Endodermal cell (in vitro differentiated cells): ENCODE data around the gene ATXN7L1. TPM values are rescaled to one million over a fixed set of nuclear protein-coding genes. Genes with fewer than 3 reads are reported as not detected.
A peak's percentile ranks its signal among the peaks of the same experiment; 100 is the strongest.

Experiments used
- DNase-seq: peaks from one replicate; pipeline ENCODE4 v3.0.0-alpha.2; 2017
- H3K27ac ChIP-seq: 2 replicates; pipeline ENCODE4 v1.5.1; 2013; ENCODE audit warnings: mild to moderate bottlenecking, low read depth, low read length, moderate library complexity
- H3K27me3 ChIP-seq: 2 replicates; pipeline ENCODE4 v1.6.1; 2013; ENCODE audit warnings: mild to moderate bottlenecking, low read length, moderate library complexity; ENCODE audit not compliant: insufficient read depth, control insufficient read depth, poor library complexity, severe bottlenecking
- H3K36me3 ChIP-seq: 2 replicates; pipeline ENCODE4 v1.7.0; 2013; ENCODE audit warnings: mild to moderate bottlenecking, low read length, moderate library complexity; ENCODE audit not compliant: control insufficient read depth, insufficient read depth
- H3K4me1 ChIP-seq: one replicate; pipeline ENCODE4 v1.7.0; 2013; ENCODE audit warnings: low read length; ENCODE audit not compliant: control insufficient read depth, insufficient read depth
- H3K4me3 ChIP-seq: 2 replicates; pipeline ENCODE4 v1.5.1; 2013; ENCODE audit warnings: mild to moderate bottlenecking, low read length, moderate library complexity
- H3K9ac ChIP-seq: 2 replicates; pipeline ENCODE4 v1.6.1; 2013; ENCODE audit warnings: mild to moderate bottlenecking, low read length, moderate library complexity; ENCODE audit not compliant: poor library complexity, severe bottlenecking; ENCODE audit errors: extremely low read depth
- H3K9me3 ChIP-seq: 2 replicates; pipeline ENCODE4 v1.6.1; 2013; ENCODE audit warnings: mild to moderate bottlenecking, low read length, moderate library complexity; ENCODE audit not compliant: control insufficient read depth
- H3K27ac Mint-ChIP-seq: 2 replicates; pipeline ENCODE4 v1.8.0; 2020; ENCODE audit warnings: mixed read lengths
- H3K27me3 Mint-ChIP-seq: 2 replicates; pipeline ENCODE4 v1.8.0; 2021; ENCODE audit warnings: mild to moderate bottlenecking, mixed read lengths; ENCODE audit not compliant: insufficient read depth
- H3K36me3 Mint-ChIP-seq: 2 replicates; pipeline ENCODE4 v1.8.0; 2020; ENCODE audit warnings: low read depth, mixed read lengths
- H3K4me1 Mint-ChIP-seq: 2 replicates; pipeline ENCODE4 v1.8.0; 2020; ENCODE audit warnings: mixed read lengths
- H3K4me3 Mint-ChIP-seq: 2 replicates; pipeline ENCODE4 v1.8.0; 2020; ENCODE audit warnings: mild to moderate bottlenecking, moderate library complexity, mixed read lengths
- H3K9me3 Mint-ChIP-seq: 2 replicates; pipeline ENCODE4 v1.8.0; 2020; ENCODE audit warnings: mild to moderate bottlenecking, mixed read lengths
- WGBS, 2 experiments: methylation state at CpG; one replicate each; pipeline versions ENCODE4 v1.1.5 to v1.1.7; 2013; ENCODE audit warnings: missing lambda C conversion rate in 2 of 2, mixed read lengths in 1 of 2; ENCODE audit not compliant: insufficient coverage in 1 of 2, insufficient read length in 1 of 2; 5-methylcytosine and 5-hydroxymethylcytosine counted together
- total RNA-seq, 2 donors: library from RNA; stranded (reverse); fragmentation: NEBNext Ultra II Directional in 1 of 2; extraction: Animal tissue kit (Norgen Biotek cat#: 25700) in 1 of 2; gene quantifications; 2 replicates in 1 of 2; 3 replicates in 1 of 2; pipeline ENCODE4 v1.2.1, GENCODE V29; 2021
- TF ChIP-seq, protein P1 (sequence below): fragments of 200-600 bp; sonication (generic); conservative IDR thresholded peaks from 2 replicates; pipeline ENCODE4 v1.5.0; 2021; ENCODE audit warnings: antibody characterized with exemption, mild to moderate bottlenecking

Gene ATXN7L1
- total RNA-seq, 2 donors from 2014 or later: 16.9 to 30.4 TPM

- Histone ChIP-seq H3K27me3 (no peaks in the 10 kb centered on the region), H3K4me1 (peaks cover 12% of the 10 kb centered on the region), H3K4me3 (no peak overlapping the region), H3K27ac (peak overlapping the region; percentile 1), H3K36me3 (no peaks in the 10 kb centered on the region), H3K9me3 (no peaks in the 10 kb centered on the region), H3K9ac (no peak overlapping the region)
- Mint-ChIP-seq H3K4me3 (no peak overlapping the region), H3K9me3 (no peaks in the 10 kb centered on the region), H3K27me3 (no peaks in the 10 kb centered on the region), H3K36me3 (no peaks in the 10 kb centered on the region), H3K4me1 (peaks cover 51% of the 10 kb centered on the region), H3K27ac (no peak overlapping the region)
- WGBS, 2 experiments: 79 to 89% methylated on average over 2 to 17 of the region's 17 CpGs
- DNase-seq: no peak
- TF ChIP-seq, protein P1, sequence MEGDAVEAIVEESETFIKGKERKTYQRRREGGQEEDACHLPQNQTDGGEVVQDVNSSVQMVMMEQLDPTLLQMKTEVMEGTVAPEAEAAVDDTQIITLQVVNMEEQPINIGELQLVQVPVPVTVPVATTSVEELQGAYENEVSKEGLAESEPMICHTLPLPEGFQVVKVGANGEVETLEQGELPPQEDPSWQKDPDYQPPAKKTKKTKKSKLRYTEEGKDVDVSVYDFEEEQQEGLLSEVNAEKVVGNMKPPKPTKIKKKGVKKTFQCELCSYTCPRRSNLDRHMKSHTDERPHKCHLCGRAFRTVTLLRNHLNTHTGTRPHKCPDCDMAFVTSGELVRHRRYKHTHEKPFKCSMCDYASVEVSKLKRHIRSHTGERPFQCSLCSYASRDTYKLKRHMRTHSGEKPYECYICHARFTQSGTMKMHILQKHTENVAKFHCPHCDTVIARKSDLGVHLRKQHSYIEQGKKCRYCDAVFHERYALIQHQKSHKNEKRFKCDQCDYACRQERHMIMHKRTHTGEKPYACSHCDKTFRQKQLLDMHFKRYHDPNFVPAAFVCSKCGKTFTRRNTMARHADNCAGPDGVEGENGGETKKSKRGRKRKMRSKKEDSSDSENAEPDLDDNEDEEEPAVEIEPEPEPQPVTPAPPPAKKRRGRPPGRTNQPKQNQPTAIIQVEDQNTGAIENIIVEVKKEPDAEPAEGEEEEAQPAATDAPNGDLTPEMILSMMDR: peak; percentile 27
Measured at GRCh38 chr7:105853931-105854419, 22.4 kb downstream of the ATXN7L1 start.

- Histone ChIP-seq H3K27me3 (no peaks in the 10 kb centered on the region), H3K4me3 (no peak overlapping the region), H3K27ac (no peak overlapping the region), H3K9me3 (peaks cover 6% of the 10 kb centered on the region), H3K9ac (no peak overlapping the region), H3K4me1 (peaks cover 12% of the 10 kb centered on the region), H3K36me3 (no peaks in the 10 kb centered on the region)
- H3K9me3 Mint-ChIP-seq: no peaks in the 10 kb centered on the region
- H3K4me1 Mint-ChIP-seq: peaks cover 50% of the 10 kb centered on the region
- TF ChIP-seq, protein P1: no peak
- 80 to 90% methylated on average over 1 to 5 of the region's 5 CpGs for WGBS, 2 experiments
- H3K4me3 Mint-ChIP-seq: no peak overlapping the region
- H3K27me3 Mint-ChIP-seq: no peaks in the 10 kb centered on the region
- peak overlapping the region; percentile 8 for H3K27ac Mint-ChIP-seq
- peaks cover 7% of the 10 kb centered on the region for H3K36me3 Mint-ChIP-seq
- DNase-seq: no peak
Measured at GRCh38 chr7:105851064-105851463, 25.3 kb downstream of the ATXN7L1 start.

GRCh38 chr7:105849122-105849855 lies 27.1 kb downstream of the ATXN7L1 start:
- no peak overlapping the region for H3K9ac ChIP-seq
- TF ChIP-seq, protein P1: no peak
- H3K9me3 Mint-ChIP-seq: no peaks in the 10 kb centered on the region
- peak overlapping the region; percentile 88 for H3K27ac Mint-ChIP-seq
- H3K9me3 ChIP-seq: peaks cover 6% of the 10 kb centered on the region
- no peak overlapping the region for H3K27ac ChIP-seq
- no peaks in the 10 kb centered on the region for H3K27me3 Mint-ChIP-seq
- H3K4me3 ChIP-seq: no peak overlapping the region
- peaks cover 12% of the 10 kb centered on the region for H3K4me1 ChIP-seq
- WGBS, 2 experiments: 20 to 45% methylated on average over 2 to 6 of the region's 6 CpGs
- DNase-seq: peak; percentile 92
- H3K36me3 Mint-ChIP-seq: peaks cover 13% of the 10 kb centered on the region
- H3K27me3 ChIP-seq: no peaks in the 10 kb centered on the region
- H3K36me3 ChIP-seq: peaks cover 5% of the 10 kb centered on the region
- peaks cover 48% of the 10 kb centered on the region for H3K4me1 Mint-ChIP-seq
- no peak overlapping the region for H3K4me3 Mint-ChIP-seq
